Smooth muscle cell of the brain vasculature (primary cell): ENCODE results near the gene JPH3.

Experiments used
- DNase-seq: peaks from one replicate; pipeline ENCODE4 v3.0.0-alpha.2; 2012; ENCODE audit warnings: low read depth, low spot score

The JPH3 gene

GRCh38 chr16:87653234-87653633 lies 50.9 kb downstream of the JPH3 start:
- no peak for DNase-seq

- no peak for DNase-seq
Measured at GRCh38 chr16:87654826-87655225, 52.5 kb downstream of the JPH3 start.

GRCh38 chr16:87656328-87656727 lies 54.0 kb downstream of the JPH3 start:
- no peak for DNase-seq

GRCh38 chr16:87657621-87658192 lies 55.4 kb downstream of the JPH3 start:
- no peak for DNase-seq

- no peak for DNase-seq
Measured at GRCh38 chr16:87658564-87659225, 56.4 kb downstream of the JPH3 start.

GRCh38 chr16:87661561-87661960 lies 59.3 kb downstream of the JPH3 start:
- DNase-seq, result peak; percentile 9

GRCh38 chr16:87662254-87663204 lies 60.2 kb downstream of the JPH3 start:
- no peak for DNase-seq

GRCh38 chr16:87664792-87665191 lies 62.5 kb downstream of the JPH3 start:
- DNase-seq, result no peak

GRCh38 chr16:87665193-87665592 lies 62.9 kb downstream of the JPH3 start:
- no peak for DNase-seq

GRCh38 chr16:87666919-87667318 lies 64.6 kb downstream of the JPH3 start:
- no peak for DNase-seq

GRCh38 chr16:87667443-87667842 lies 65.1 kb downstream of the JPH3 start:
- no peak for DNase-seq

- no peak for DNase-seq
Measured at GRCh38 chr16:87667946-87668345, 65.6 kb downstream of the JPH3 start.

- no peak for DNase-seq
Measured at GRCh38 chr16:87669672-87670071, 67.4 kb downstream of the JPH3 start.

- DNase-seq, result no peak
Measured at GRCh38 chr16:87671221-87671620, 68.9 kb downstream of the JPH3 start.

- DNase-seq, result no peak
Measured at GRCh38 chr16:87671715-87672270, 69.5 kb downstream of the JPH3 start.

GRCh38 chr16:87674419-87674818 lies 72.1 kb downstream of the JPH3 start:
- DNase-seq, result no peak

GRCh38 chr16:87675111-87675719 lies 72.9 kb downstream of the JPH3 start:
- DNase-seq, result no peak

GRCh38 chr16:87677830-87678229 lies 75.5 kb downstream of the JPH3 start:
- DNase-seq, result no peak

- no peak for DNase-seq
Measured at GRCh38 chr16:87678618-87679017, 76.3 kb downstream of the JPH3 start.

- no peak for DNase-seq
Measured at GRCh38 chr16:87679593-87680271, 77.4 kb downstream of the JPH3 start.

GRCh38 chr16:87680272-87680644 lies 78.0 kb downstream of the JPH3 start:
- no peak for DNase-seq
